Measurements from ENCODE around the gene AGMAT. TPM values are rescaled to one million over a fixed set of nuclear protein-coding genes. Genes with fewer than 3 reads are reported as not detected.
A peak's percentile ranks its signal among the peaks of the same experiment; 100 is the strongest.

AGMAT gene
- total RNA-seq, 4 donors from 2014 or later = not detected

DNA sequence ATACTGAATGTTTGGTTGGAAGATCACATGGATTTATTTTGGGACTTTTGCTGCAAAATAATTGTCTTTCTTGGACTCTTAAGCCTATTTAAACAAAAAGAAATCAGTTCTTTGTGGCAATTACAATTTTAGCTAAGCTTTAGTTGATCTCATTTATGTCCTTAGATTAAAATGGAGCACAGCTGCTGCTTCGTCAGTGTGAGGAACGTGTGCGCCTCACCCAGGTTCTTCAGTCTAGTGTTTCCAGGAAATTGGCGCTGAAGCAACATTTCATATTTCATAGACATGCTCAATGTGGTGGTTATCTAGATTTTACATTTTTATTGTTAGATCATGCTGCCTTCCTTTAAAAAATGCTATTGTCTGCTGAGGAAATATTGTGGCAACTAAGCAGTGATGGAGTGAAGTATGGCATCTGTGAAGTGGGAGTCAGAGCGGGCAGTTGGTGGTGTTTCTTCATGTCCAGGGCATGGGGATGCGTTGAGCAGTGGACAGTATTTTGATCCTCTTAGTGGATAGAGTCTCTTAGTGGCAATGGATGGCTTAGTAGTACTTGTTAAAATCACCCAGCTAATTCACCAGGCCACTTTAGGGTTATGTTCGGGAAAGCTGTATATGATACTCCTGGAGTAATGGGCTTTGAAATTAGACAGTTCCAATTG lies 38.0 kb upstream of the AGMAT start:
- Histone ChIP-seq H3K4me1 (peaks cover 0 to 72% (median 11%) of the 10 kb centered on the region in 3 donors), H3K4me3 (no peak overlapping the region), H3K36me3 (peaks cover 0 to 14% of the 10 kb centered on the region in 2 donors), H3K27ac (no peak overlapping the region), H3K27me3 (no peaks in the 10 kb centered on the region), H3K9me3 (no peaks in the 10 kb centered on the region)
- 58 to 88% methylated on average over 4 to 7 of the region's 7 CpGs for WGBS, 2 donors (ENCODE audit: low coverage in 1 of 2)
- no peak for TF ChIP-seq EP300 (IDR thresholded peaks at IDR 0.05)
- TF ChIP-seq POLR2A (IDR thresholded peaks at IDR 0.05) = no peak
- TF ChIP-seq, protein P1, sequence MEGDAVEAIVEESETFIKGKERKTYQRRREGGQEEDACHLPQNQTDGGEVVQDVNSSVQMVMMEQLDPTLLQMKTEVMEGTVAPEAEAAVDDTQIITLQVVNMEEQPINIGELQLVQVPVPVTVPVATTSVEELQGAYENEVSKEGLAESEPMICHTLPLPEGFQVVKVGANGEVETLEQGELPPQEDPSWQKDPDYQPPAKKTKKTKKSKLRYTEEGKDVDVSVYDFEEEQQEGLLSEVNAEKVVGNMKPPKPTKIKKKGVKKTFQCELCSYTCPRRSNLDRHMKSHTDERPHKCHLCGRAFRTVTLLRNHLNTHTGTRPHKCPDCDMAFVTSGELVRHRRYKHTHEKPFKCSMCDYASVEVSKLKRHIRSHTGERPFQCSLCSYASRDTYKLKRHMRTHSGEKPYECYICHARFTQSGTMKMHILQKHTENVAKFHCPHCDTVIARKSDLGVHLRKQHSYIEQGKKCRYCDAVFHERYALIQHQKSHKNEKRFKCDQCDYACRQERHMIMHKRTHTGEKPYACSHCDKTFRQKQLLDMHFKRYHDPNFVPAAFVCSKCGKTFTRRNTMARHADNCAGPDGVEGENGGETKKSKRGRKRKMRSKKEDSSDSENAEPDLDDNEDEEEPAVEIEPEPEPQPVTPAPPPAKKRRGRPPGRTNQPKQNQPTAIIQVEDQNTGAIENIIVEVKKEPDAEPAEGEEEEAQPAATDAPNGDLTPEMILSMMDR (IDR thresholded peaks at IDR 0.05) = no peak
- no peak for TF ChIP-seq POLR2AphosphoS5 (IDR thresholded peaks at IDR 0.05)
- ATAC-seq = no peak

DNA sequence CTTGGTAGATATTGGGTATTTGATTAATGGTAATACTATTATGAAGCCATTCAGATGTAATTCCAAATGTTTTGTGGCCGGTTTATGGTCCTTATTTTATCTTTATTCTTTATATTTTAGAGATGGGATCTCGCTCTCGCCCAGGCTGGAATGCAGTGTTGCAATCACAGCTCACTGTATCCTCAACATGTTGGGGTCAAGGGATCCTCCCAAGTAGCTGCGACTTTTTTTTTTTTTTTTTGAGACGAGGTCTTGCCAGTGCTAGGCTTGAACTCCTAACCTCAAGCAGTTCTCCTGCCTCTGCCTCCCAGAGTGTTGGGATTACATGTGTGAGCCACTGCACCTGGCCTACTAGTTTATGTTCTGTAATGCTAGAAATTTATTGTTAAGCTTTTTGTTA lies 37.1 kb upstream of the AGMAT start:
- Histone ChIP-seq H3K27ac (no peak overlapping the region), H3K9me3 (no peaks in the 10 kb centered on the region), H3K27me3 (no peaks in the 10 kb centered on the region), H3K4me3 (no peak overlapping the region), H3K4me1 (peaks cover 0 to 69% (median 11%) of the 10 kb centered on the region in 3 donors), H3K36me3 (peaks cover 0 to 7% of the 10 kb centered on the region in 2 donors)
- TF ChIP-seq POLR2AphosphoS5 (IDR thresholded peaks at IDR 0.05) (no peak), POLR2A (IDR thresholded peaks at IDR 0.05) (no peak), EP300 (IDR thresholded peaks at IDR 0.05) (no peak)
- TF ChIP-seq, protein P1 (IDR thresholded peaks at IDR 0.05) = no peak
- ATAC-seq = no peak
- WGBS, 2 donors (ENCODE audit: low coverage in 1 of 2) = 66 to 84% methylated on average over 4 to 5 of the region's 5 CpGs

DNA sequence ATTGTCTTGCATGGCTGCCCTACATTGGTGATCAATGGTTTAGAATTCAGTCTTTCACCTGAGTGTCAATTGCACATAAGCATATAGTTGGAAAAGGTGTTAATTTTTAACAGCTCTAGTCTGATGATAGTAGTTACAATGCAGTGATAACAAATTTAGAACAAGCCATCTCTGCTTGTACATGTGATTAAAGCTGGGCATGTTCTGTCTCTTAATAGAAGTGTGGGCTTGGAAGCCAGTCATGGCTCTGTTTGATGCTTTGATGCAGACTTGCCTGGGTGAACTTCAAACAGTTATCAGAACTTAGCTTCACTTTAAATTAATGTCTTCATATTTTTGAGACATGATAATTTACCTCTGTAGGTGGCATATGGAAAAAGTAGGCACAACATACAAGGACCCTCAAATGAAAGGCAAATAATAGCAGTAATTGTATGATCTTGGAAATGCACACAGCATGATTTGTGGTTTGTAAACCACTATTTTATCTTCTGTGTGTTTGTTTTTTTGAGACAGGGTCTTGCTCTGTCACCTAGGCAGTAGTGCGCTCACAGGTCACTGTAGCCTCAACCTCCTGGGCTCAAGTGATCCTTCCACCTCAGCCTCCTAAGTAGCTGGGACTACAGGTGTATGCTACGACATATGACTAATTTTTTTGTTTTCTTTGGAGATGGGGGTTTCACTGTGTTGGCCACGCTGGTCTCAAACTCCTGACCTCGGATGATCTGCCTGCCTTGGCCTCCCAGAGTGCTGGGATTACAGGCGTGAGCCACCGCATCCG lies 36.2 kb upstream of the AGMAT start:
- TF ChIP-seq POLR2AphosphoS5 (IDR thresholded peaks at IDR 0.05) (no peak), POLR2A (IDR thresholded peaks at IDR 0.05) (no peak), EP300 (IDR thresholded peaks at IDR 0.05) (no peak)
- TF ChIP-seq, protein P1 (IDR thresholded peaks at IDR 0.05) = no peak
- Histone ChIP-seq H3K9me3 (no peaks in the 10 kb centered on the region), H3K4me1 (peaks cover 3 to 75% (median 16%) of the 10 kb centered on the region in 3 donors), H3K27me3 (no peaks in the 10 kb centered on the region), H3K36me3 (no peaks in the 10 kb centered on the region), H3K4me3 (no peak overlapping the region), H3K27ac (peak overlapping the region in 1 of 4 donors; percentile 98)
- no peak for ATAC-seq
- WGBS, 2 donors (ENCODE audit: low coverage in 1 of 2) = 92 to 97% methylated on average over 4 to 7 of the region's 7 CpGs

DNA sequence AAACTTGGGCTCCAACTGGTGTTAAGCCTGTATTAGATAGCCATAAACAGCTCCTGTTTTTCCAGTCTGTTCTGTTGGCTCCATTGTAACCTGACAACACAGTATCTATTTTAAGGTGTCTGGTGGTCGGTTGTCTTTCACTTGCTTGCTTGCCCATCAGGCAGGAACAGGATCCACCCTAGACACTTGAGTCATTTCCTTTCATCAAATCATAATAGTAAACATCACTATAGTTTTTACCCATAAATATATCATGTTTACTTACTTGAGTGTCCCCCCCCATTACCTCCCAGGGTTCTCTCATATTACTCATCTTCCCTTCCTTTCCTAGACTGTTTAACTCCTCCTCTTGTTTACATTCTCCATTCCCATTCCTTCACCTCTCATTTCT lies 35.3 kb upstream of the AGMAT start:
- TF ChIP-seq, protein P1 (IDR thresholded peaks at IDR 0.05) = no peak
- TF ChIP-seq EP300 (IDR thresholded peaks at IDR 0.05) (no peak), POLR2AphosphoS5 (IDR thresholded peaks at IDR 0.05) (no peak), POLR2A (IDR thresholded peaks at IDR 0.05) (no peak)
- peak overlapping the region in 3 of 4 donors; percentile 53 to 98 (median 92) for H3K27ac ChIP-seq
- no peaks in the 10 kb centered on the region for H3K9me3 ChIP-seq
- no peak overlapping the region for H3K4me3 ChIP-seq
- 67 to 71% methylated on average over 1 of the region's 1 CpG for WGBS, 2 donors (ENCODE audit: low coverage in 1 of 2)
- no peaks in the 10 kb centered on the region for H3K36me3 ChIP-seq
- H3K27me3 ChIP-seq = no peaks in the 10 kb centered on the region
- ATAC-seq = no peak
- peaks cover 3 to 71% (median 16%) of the 10 kb centered on the region in 3 donors for H3K4me1 ChIP-seq
